GM19193 (cell line): ENCODE measurements around the gene PNPLA6.

Experiments used
- POLR2A ChIP-seq: IDR thresholded peaks from 4 replicates; pipeline ENCODE4 v1.6.1; 2011; ENCODE audit not compliant: insufficient read depth, insufficient read length; ENCODE audit errors: extremely low read depth

PNPLA6 gene

DNA sequence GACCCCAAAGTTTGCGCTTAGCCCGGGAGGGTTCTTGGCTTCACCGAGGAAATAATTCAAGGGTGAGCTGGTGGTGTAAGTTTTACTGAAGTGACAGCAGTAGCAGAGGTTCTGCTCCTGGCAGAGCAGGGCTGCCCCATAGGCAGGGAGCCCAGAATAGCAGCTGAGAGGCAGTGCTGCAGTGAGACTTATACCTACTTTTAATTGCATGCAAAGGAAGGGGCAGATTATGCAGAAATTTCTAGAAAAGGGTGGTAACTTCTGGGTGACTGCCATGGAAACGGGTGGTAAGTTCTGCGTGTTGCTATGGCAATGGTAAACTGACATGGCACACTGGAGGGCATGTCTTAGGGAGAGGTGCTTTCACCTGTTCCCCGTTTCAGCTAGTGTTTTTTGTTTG lies 42.6 kb downstream of the PNPLA6 start:
- no peak for TF ChIP-seq POLR2A

DNA sequence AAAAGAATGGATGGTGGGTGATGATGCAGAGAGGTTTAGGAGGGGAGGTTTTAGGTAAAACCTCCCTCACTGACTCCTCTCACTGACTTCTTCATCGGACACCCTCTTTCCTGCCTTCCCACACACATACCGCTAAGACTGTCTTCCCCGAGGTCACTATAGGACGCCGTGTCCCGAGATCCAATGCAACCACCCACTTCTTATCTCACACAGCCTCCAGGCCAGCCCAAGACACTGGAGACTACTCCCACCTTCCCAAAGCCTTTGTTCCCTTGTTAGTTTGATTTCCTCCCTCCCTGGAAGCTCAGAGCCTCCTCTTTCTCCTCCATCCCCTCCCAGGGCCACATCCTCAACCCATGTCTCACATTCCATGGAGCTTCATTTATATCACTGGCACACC lies 43.7 kb downstream of the PNPLA6 start:
- TF ChIP-seq POLR2A = no peak

DNA sequence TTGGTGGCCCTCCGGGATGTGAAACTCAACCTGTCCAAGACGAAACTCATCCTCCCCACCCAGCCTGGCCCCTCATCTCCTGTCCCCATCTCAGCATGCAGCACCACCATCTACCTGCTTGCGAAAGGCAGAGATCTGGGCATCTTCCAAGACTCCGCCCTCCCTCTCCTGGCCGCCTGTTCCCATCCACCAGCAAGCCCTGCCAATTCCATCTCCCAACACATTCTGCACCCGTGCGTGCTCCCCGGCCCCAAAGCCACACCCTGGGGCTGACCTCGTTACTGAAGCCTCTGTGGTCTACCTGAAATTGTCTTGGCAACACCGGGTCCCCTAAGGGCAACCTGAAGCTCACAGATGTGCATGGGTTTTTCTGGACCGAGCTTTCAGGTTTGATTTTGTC lies 46.9 kb downstream of the PNPLA6 start:
- no peak for TF ChIP-seq POLR2A

DNA sequence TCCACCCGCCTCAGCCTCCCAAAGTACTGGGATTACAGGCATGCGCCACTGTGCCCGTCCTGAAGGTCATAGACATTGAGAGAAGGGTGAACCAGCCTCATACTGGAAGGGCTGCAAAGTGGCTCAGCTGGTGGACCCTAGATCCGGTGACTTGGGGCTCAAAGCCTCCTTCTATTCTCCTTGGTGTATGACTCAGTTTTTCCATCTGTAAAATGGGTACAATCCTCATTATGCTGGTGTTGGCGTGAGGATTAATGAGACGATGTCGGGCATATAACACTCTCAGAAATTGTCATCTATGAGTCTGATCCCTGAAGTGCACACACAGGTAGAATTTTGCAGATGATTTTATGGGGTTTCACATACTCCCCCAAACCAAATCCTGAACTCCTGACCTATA lies 54.3 kb downstream of the PNPLA6 start:
- TF ChIP-seq POLR2A = no peak

GRCh38 chr19:7590256-7590655 lies 54.7 kb downstream of the PNPLA6 start:
- TF ChIP-seq POLR2A = no peak

- TF ChIP-seq POLR2A = no peak
These were observed 60.1 kb downstream of the PNPLA6 start, which contains the start of gene CAMSAP3 for GRCh38 chr19:7595466-7596133. CAMSAP3 (plus strand) TSS chr19:7595863; CDS start chr19:7596003, 140 bp downstream.

- TF ChIP-seq POLR2A = no peak
These were observed 60.9 kb downstream of the PNPLA6 start for GRCh38 chr19:7596211-7596937.

GRCh38 chr19:7597689-7598088 lies 62.2 kb downstream of the PNPLA6 start:
- no peak for TF ChIP-seq POLR2A

- no peak for TF ChIP-seq POLR2A
These were observed 62.7 kb downstream of the PNPLA6 start for GRCh38 chr19:7598180-7598579.

DNA sequence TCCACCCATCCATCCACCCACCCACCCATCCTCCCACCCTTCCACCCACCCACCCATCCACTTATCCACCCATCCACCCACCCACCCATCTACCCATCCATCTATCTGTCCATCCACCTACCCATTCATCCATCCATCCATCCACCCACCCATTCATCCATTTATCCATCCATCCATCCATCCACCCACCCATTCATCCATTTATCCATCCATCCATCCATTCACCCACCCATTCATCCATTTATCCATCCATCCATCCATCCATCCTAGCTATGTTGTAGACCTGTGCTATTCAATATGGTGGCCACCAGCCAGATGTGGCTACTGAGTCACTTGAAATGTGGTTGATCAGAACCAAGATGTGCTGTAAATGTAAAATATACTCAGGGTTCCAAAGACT lies 65.2 kb downstream of the PNPLA6 start:
- no peak for TF ChIP-seq POLR2A

DNA sequence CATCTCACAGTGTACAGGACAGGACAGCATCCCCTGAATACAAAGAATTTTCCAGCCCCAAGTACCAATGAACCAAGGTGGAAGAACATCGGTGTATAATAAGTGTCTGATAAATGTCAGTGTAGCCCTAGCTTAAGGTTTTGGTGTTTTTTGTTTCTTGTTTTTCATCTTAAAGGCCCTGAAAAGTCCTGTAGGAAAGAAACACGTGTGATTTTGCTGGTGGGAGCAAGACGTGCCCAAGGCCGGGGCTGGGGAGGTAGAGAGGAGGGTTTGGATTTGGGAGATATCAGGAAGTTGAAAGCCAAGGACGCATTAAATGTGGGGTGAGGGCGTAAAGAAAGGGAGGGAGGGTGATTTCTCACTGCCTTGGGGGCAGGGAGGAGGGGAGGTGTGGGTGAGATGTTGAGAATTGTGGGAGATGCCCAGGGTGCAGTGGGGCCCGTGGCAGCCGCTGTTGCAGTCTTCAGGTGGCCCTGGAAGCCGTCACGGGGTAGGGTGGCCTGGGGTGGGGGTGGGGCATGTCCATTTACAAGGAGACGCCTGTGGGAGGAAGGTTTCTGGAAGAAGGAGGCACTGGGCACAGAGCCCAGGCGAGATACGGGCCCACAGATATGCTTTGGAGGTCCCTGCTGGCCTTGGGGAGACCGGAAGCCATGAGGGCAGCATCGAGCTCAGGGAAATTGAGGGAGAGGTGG lies 66.9 kb downstream of the PNPLA6 start:
- no peak for TF ChIP-seq POLR2A

DNA sequence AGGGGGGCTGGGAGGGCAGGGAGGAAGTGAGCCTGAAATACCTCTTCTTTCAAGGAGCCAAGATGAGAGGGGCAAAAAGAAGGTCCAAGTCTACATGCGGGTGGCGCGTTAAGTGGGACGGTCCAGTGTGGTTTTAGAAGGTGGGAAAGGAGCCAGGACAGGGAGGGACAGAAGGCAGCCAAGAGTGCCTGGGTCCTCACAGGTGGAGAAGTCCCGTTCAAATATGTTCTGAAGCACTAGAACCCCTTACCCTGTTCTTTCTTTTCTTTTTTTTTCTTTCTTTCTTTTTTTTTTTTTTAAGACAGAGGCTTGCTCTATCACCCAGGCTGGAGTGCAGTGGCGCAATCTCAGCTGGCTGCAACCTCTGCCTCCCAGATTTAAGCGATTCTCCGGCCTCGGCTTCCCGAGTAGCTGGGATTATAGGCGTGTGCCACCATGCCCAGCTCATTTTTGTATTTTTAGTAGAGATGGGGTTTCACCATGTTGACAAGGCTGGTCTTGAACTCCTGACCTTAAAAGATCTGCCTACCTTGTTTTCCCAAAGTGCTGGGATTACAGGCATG lies 67.5 kb downstream of the PNPLA6 start:
- no peak for TF ChIP-seq POLR2A

- TF ChIP-seq POLR2A = no peak
These were observed 68.4 kb downstream of the PNPLA6 start for GRCh38 chr19:7603919-7604318.

DNA sequence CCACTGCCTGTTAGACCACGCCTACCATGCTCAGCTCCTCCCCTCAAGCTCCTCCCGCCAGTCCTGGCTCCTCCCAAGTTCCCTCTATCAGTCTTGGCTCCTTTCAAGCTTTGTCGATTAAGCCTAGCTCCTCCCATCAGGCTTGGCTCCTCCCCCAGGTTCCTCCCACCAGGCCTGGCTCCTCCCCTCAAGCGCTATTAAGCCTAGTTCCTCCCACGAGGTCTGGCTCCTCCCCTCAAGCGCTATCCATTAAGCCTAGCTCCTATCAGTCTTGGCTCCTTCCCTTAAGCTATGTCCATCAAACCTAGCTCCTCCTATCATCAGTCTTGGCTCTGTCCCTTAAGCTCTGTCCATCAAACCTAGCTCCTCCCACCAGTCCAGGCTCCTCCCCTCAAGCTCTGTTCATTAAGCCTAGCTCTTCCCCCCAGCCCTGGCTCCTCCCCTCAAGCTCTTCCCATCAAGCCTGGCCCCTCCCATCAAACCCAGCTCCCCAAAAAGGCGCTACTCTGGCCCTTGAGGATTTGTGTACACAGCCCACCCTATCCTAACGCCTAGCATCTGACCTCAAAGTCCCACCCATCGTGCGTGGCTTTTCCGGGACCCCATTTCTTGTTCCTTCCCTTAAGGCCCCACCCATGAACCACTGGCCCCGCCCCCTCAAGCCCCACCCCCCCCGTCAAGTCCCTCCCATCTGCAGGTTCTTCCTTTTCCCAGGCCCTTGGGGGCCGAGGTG lies 70.1 kb downstream of the PNPLA6 start:
- TF ChIP-seq POLR2A = no peak

DNA sequence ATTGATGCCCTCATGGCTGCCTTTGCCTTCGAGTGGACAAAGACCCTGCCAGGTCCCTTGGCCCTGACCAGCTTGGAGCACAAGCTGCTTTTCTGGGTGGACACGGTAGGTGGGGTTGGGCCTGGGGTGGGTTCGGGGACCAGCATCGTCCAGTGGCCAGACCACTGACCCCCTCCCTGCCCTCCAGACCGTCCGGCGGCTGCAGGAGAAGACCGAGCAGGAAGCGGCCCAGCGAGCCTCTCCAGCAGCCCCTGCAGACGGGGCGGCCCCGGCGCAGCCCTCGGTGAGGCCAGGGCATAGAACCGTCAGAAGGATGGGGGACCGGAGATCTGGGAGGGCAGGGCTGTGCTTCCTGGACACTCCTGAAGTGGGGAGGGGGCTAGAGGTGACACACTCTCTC lies 70.8 kb downstream of the PNPLA6 start:
- no peak for TF ChIP-seq POLR2A
